Prostate gland (tissue), 1 donor: ENCODE measurements around the gene THSD4.

ENCODE experiments used
- POLR2A ChIP-seq: fragments of 450-650 bp; IDR thresholded peaks from one replicate; pipeline ENCODE4 v1.6.1; 2016; ENCODE audit warnings: antibody characterized with exemption, mild to moderate bottlenecking
- POLR2AphosphoS5 ChIP-seq: sonication (generic); formaldehyde crosslinking; IDR thresholded peaks from one replicate; pipeline ENCODE4 v1.6.1; 2017; ENCODE audit warnings: antibody characterized with exemption

DNA sequence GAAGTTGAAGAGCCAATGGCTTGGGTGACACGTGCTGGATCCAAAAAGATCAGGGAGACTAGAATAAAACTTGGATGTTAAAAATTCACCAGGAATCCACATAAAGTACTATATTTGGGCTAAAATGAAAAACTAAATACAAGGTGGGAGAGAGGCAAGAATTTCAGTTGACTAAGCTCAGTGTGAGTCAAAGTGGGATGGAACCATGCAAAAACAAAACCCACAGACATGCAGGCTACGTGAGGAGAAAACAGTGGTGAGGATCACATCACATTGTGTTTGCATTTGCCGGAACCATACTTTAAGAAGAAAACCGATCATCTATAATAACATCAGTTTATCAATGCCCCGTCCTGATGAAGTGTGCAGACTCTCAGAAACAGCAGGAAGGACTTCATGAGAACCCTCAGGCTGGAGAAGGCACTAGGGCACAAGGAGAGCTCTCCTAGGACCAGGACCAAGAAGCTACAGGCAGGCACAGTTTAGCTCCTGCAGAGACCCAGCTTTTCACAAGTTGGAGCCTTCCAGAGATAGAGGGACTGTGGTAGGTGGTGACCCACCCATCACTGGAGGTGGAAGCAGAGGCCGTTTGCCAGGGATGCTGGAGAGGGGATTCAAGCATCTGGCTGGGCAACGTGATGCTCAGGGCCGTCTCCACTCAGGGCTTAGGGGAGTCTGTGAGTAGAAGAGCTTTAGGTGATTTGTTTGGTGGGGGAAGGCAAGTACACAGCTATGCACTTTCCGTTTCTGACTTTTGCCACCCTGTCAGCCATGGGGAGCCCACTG, 666.1 kb downstream of the THSD4 start:
- TF ChIP-seq POLR2A, result no peak
- TF ChIP-seq POLR2AphosphoS5, result no peak
